ENCODE data around the gene TTLL3.
A peak's percentile ranks its signal among the peaks of the same experiment; 100 is the strongest.

TTLL3 gene, protein sequence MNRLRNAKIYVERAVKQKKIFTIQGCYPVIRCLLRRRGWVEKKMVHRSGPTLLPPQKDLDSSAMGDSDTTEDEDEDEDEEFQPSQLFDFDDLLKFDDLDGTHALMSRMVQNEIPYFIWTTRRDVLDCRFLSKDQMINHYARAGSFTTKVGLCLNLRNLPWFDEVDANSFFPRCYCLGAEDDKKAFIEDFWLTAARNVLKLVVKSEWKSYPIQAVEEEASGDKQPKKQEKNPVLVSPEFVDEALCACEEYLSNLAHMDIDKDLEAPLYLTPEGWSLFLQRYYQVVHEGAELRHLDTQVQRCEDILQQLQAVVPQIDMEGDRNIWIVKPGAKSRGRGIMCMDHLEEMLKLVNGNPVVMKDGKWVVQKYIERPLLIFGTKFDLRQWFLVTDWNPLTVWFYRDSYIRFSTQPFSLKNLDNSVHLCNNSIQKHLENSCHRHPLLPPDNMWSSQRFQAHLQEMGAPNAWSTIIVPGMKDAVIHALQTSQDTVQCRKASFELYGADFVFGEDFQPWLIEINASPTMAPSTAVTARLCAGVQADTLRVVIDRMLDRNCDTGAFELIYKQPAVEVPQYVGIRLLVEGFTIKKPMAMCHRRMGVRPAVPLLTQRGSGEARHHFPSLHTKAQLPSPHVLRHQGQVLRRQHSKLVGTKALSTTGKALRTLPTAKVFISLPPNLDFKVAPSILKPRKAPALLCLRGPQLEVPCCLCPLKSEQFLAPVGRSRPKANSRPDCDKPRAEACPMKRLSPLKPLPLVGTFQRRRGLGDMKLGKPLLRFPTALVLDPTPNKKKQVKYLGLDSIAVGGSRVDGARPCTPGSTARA

DNA sequence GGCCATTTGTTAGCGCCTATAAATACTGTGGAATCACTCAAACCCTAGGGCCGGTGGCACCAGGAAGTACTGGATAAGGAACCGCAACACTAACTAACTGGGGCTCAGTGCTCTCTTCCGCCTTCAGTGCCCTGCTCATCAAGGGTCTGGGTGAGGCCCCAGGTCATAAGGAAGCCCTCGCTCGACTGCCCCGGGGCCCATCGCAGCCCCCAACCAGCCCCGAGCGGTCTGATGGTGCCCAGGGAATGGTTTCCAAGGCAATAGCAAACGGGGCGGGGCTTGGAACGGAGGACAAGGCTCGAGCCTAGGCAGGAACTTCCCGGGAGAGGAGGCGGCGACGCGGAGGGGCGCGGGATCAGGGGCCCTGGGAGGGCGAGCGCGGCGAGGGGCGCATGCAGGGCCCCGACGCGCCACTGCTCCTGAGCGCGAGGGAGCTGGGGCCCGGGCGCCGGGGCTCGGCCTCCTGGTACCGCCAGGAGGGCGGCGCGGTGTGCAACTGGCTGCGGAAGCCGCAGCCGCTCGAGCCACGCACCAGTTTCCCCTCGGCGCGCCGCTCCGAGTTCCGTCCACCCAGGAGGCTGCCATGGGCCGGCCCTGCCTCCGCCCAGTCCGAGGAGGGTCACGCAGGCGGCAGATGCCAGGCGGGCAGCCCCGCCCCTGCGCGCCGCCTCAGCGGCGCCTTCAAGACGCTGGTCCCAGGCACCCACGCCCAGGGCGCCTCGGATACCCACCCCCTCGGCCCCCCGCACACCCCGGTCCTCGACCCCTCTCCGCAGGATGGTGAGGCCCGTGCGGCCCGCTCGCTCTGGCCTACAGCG, at the start of gene TTLL3:
TTLL3 (plus strand) TSS at position 648 of the 818 bp plus-strand sequence. CDS start 400 bp downstream, outside the sequence.
- no peak within 1 kb of the TSS for H3K4me3 ChIP-seq (ENCODE audit: low read depth, low read length)
- no peak for TF ChIP-seq MYC (IDR thresholded peaks at IDR 0.05; ENCODE audit: low read depth, low read length)
- no peak for TF ChIP-seq POLR2A (IDR thresholded peaks at IDR 0.05; ENCODE audit: extremely low read depth, insufficient read length)
- TF ChIP-seq, protein P1, sequence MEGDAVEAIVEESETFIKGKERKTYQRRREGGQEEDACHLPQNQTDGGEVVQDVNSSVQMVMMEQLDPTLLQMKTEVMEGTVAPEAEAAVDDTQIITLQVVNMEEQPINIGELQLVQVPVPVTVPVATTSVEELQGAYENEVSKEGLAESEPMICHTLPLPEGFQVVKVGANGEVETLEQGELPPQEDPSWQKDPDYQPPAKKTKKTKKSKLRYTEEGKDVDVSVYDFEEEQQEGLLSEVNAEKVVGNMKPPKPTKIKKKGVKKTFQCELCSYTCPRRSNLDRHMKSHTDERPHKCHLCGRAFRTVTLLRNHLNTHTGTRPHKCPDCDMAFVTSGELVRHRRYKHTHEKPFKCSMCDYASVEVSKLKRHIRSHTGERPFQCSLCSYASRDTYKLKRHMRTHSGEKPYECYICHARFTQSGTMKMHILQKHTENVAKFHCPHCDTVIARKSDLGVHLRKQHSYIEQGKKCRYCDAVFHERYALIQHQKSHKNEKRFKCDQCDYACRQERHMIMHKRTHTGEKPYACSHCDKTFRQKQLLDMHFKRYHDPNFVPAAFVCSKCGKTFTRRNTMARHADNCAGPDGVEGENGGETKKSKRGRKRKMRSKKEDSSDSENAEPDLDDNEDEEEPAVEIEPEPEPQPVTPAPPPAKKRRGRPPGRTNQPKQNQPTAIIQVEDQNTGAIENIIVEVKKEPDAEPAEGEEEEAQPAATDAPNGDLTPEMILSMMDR (IDR thresholded peaks at IDR 0.05; ENCODE audit: low read depth, low read length), result no peak
- no peak for TF ChIP-seq MAX (IDR thresholded peaks at IDR 0.05; ENCODE audit: low read depth, low read length)
- DNase-seq (ENCODE audit: low read depth), result peak; percentile 50

DNA sequence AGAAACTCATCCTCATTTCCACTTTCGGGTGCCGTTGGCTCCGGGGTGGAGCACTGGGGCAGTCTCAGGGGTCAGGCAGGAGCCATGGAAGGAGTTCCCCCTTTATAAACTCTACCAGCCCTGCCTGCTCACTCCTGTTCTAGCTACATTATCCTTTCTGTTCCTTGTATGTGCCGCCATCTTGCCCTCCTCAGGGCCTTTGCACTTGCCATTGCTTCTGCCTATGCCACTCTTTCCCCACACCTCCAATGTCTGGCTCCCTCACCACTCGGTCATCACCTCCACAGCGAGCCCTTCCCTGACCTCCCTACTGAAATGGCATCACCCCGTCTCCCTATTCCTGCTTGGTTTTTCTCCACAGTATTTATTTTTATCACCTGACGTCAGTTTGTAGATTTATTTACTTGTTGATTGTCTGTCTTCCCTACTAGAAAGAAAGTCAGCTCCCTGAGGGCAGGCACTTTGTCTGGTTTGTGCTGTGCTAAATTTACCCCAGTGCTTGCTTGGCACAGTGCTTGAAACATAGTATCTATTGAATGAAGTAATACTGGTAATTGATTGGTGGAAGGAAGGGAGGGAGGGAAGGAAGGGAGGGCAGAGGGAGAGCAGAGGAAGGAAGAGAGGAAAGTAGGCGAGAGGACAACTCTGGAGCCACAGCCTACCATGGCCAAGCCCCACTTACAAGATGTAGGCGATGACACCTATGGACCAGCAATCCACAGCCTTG, 49.1 kb upstream of the TTLL3 start:
- DNase-seq (ENCODE audit: low read depth), result no peak
- H3K4me3 ChIP-seq (ENCODE audit: low read depth, low read length), result no peak overlapping the region
- TF ChIP-seq, protein P1 (IDR thresholded peaks at IDR 0.05; ENCODE audit: low read depth, low read length), result no peak
- TF ChIP-seq MYC (IDR thresholded peaks at IDR 0.05; ENCODE audit: low read depth, low read length) (no peak), MAX (IDR thresholded peaks at IDR 0.05; ENCODE audit: low read depth, low read length) (no peak), POLR2A (IDR thresholded peaks at IDR 0.05; ENCODE audit: extremely low read depth, insufficient read length) (no peak)

GRCh38 chr3:9761919-9762318, 48.1 kb upstream of the TTLL3 start:
- DNase-seq (ENCODE audit: low read depth), result no peak
- TF ChIP-seq POLR2A (IDR thresholded peaks at IDR 0.05; ENCODE audit: extremely low read depth, insufficient read length) (no peak), MYC (IDR thresholded peaks at IDR 0.05; ENCODE audit: low read depth, low read length) (no peak), MAX (IDR thresholded peaks at IDR 0.05; ENCODE audit: low read depth, low read length) (no peak)
- TF ChIP-seq, protein P1 (IDR thresholded peaks at IDR 0.05; ENCODE audit: low read depth, low read length), result no peak
- no peak overlapping the region for H3K4me3 ChIP-seq (ENCODE audit: low read depth, low read length)

GRCh38 chr3:9762871-9763270, 47.2 kb upstream of the TTLL3 start:
- no peak overlapping the region for H3K4me3 ChIP-seq (ENCODE audit: low read depth, low read length)
- TF ChIP-seq, protein P1 (IDR thresholded peaks at IDR 0.05; ENCODE audit: low read depth, low read length), result no peak
- TF ChIP-seq MYC (IDR thresholded peaks at IDR 0.05; ENCODE audit: low read depth, low read length) (no peak), POLR2A (IDR thresholded peaks at IDR 0.05; ENCODE audit: extremely low read depth, insufficient read length) (no peak), MAX (IDR thresholded peaks at IDR 0.05; ENCODE audit: low read depth, low read length) (no peak)
- DNase-seq (ENCODE audit: low read depth), result no peak

DNA sequence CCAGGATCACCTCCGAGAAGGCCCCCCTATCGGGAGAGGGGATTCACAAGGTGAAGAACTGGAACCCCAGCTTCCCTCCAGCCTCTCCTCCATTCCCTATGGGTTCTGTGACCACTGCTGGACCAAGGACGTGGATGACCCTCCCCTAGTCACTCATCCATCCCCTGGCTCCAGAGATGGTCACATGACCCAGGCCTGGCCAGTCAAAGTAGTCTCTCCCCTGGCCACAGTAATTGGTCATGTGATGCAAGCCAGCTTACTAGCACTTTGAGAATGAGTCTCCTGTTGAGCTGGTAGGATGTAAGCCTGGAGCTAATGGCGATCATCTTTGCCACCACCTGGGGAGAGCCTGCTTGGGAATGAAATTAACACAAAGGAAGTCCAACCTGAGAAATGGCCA, 44.2 kb upstream of the TTLL3 start:
- DNase-seq (ENCODE audit: low read depth), result no peak
- no peak overlapping the region for H3K4me3 ChIP-seq (ENCODE audit: low read depth, low read length)
- TF ChIP-seq, protein P1 (IDR thresholded peaks at IDR 0.05; ENCODE audit: low read depth, low read length), result no peak
- TF ChIP-seq POLR2A (IDR thresholded peaks at IDR 0.05; ENCODE audit: extremely low read depth, insufficient read length) (no peak), MYC (IDR thresholded peaks at IDR 0.05; ENCODE audit: low read depth, low read length) (no peak)

All from NB4 (cell line).